H1 (cell line): ENCODE results near the gene SEC31A. TPM values are rescaled to one million over a fixed set of nuclear protein-coding genes. Genes with fewer than 3 reads are reported as not detected.

Source experiments
- CEBPB ChIP-seq: IDR thresholded peaks from 2 replicates; pipeline ENCODE4 v1.6.1; 2012; ENCODE audit warnings: low read depth, low read length
- TCF12 ChIP-seq: IDR thresholded peaks from 2 replicates; pipeline ENCODE4 v1.6.1; 2011; ENCODE audit warnings: low read depth, mild to moderate bottlenecking, low read length
- polyA plus RNA-seq, 7 experiments: library from polyadenylated mRNA; depleted of rRNA in 3 of 7; stranded (reverse) in 5 of 7; unstranded in 2 of 7; fragments of >200 nt in 5 of 7; fragments of 200-250 nt in 2 of 7; gene quantifications; 1 replicate in 5 of 7; 2 replicates in 1 of 7; 4 replicates in 1 of 7; pipeline versions ENCODE4 v1.2.1 to v1.2.3, GENCODE V29; 2011 to 2013; ENCODE audit warnings: missing spikeins in 2 of 7, mixed read lengths in 2 of 7
- total RNA-seq: library from RNA; stranded (reverse); fragmentation: NEBNext Ultra II Directional; extraction: Animal tissue kit (Norgen Biotek cat#: 25700); gene quantifications from 2 replicates; pipeline ENCODE4 v1.2.1, GENCODE V29; 2021

The SEC31A gene
- total and polyA plus RNA-seq, 2 of the 8 experiments (the other 6 are each of a cell fraction or from before 2014, with no cell fraction given) = 112 to 125 TPM

DNA sequence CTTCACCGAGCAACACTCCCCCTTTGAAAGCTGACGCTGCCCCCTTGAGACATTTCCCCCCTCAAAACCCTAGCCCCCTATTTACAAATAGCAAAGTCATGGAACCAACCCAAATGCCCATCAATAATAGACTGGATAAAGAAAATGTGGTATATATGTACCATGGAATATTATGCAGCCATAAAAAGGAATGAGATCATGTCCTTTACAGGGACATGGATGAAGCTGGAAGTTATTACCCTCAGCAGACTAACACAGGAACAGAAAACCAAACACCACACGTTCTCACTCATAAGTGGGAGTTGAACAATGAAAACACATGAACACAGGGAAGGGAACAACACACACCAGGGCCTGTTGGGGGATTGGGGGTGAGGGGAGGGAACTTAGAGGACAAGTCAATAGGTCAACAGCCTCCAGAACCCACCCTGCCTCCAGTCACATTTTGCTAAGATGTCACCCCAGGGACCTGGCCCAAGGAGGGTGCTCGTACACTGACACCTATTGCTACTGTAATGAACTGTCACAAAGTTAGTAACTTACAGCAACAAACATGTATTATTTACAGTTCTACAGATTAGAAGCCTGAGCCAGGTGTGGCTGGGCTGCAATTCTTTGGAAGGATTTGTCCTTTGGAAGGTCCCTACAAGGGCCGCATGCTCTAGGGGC is 113.0 kb downstream of the SEC31A start (continued):
- TF ChIP-seq CEBPB (no peak), TCF12 (no peak)
